ENCODE measurements around the gene CCR7.

- TF ChIP-seq, protein P1, sequence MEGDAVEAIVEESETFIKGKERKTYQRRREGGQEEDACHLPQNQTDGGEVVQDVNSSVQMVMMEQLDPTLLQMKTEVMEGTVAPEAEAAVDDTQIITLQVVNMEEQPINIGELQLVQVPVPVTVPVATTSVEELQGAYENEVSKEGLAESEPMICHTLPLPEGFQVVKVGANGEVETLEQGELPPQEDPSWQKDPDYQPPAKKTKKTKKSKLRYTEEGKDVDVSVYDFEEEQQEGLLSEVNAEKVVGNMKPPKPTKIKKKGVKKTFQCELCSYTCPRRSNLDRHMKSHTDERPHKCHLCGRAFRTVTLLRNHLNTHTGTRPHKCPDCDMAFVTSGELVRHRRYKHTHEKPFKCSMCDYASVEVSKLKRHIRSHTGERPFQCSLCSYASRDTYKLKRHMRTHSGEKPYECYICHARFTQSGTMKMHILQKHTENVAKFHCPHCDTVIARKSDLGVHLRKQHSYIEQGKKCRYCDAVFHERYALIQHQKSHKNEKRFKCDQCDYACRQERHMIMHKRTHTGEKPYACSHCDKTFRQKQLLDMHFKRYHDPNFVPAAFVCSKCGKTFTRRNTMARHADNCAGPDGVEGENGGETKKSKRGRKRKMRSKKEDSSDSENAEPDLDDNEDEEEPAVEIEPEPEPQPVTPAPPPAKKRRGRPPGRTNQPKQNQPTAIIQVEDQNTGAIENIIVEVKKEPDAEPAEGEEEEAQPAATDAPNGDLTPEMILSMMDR (tag by site-specific recombination; IDR thresholded peaks at IDR 0.05) = no peak
- TF ChIP-seq AEBP2 (tag by site-specific recombination; IDR thresholded peaks at IDR 0.05; ENCODE audit: borderline replicate concordance) (no peak), ZNF530 (tag by site-specific recombination; IDR thresholded peaks at IDR 0.05; ENCODE audit: low read depth) (no peak), ZNF248 (tag by site-specific recombination; IDR thresholded peaks at IDR 0.05) (no peak), KLF16 (tag by site-specific recombination; IDR thresholded peaks at IDR 0.05) (no peak), ZNF549 (tag by site-specific recombination; IDR thresholded peaks at IDR 0.05) (no peak), ZNF785 (tag by site-specific recombination; IDR thresholded peaks at IDR 0.05) (no peak), ZNF843 (tag by site-specific recombination; IDR thresholded peaks at IDR 0.05) (no peak), KLF10 (tag by site-specific recombination; IDR thresholded peaks at IDR 0.05) (no peak), REST (tag by site-specific recombination; IDR thresholded peaks at IDR 0.05) (no peak), ZNF544 (tag by site-specific recombination; IDR thresholded peaks at IDR 0.05) (no peak)
- TF ChIP-seq, protein P2, sequence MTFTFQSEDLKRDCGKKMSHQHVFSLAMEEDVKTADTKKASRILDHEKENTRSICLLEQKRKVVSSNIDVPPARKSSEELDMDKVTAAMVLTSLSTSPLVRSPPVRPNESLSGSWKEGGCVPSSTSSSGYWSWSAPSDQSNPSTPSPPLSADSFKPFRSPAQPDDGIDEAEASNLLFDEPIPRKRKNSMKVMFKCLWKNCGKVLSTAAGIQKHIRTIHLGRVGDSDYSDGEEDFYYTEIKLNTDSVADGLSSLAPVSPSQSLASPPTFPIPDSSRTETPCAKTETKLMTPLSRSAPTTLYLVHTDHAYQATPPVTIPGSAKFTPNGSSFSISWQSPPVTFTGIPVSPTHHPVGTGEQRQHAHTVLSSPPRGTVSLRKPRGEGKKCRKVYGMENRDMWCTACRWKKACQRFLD (tag by site-specific recombination; IDR thresholded peaks at IDR 0.05) = no peak
These were observed 31.1 kb upstream of the CCR7 start for GRCh38 chr17:40596261-40596919.

Data from HEK293 (cell line).